Hepatocyte (in vitro differentiated cells): Measurements from ENCODE around the gene CMKLR1.

ENCODE experiments used
- EZH2 ChIP-seq: fragments of 200-600 bp; sonication (generic); IDR thresholded peaks from 2 replicates; pipeline ENCODE4 v1.6.1; 2016; ENCODE audit warnings: antibody characterized with exemption, mild to moderate bottlenecking, borderline replicate concordance
- EZH2phosphoT487 ChIP-seq: fragments of 200-600 bp; sonication (generic); IDR thresholded peaks from one replicate; pipeline ENCODE4 v1.6.1; 2018; ENCODE audit warnings: antibody characterized with exemption, mild to moderate bottlenecking, low read depth, moderate library complexity; ENCODE audit not compliant: unreplicated experiment, severe bottlenecking
- TF ChIP-seq, protein P1 (sequence below): fragments of 200-600 bp; sonication (generic); IDR thresholded peaks from 2 replicates; pipeline ENCODE4 v1.5.1; 2016; ENCODE audit warnings: antibody characterized with exemption, mild to moderate bottlenecking; ENCODE audit not compliant: poor library complexity

DNA sequence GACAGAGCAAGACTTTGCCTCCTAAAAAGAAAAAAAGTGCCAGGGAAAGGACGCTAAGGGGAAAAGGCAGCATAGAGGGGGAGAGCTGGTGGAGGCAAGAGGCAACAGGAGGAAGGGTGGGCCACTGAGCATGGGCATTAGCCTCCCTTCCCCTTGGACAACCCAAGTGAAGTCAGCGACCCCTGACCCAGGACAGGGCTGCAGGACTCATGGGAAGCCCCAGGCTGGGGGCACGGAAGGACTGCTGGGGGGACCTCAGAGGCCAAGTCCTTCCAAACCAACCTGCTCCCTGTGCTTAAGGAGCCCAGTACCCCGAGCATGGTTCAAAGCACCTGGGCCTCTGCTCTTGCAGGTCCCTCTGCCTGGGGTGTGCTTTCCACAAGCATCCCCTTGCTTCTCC, 27.5 kb downstream of the CMKLR1 start:
- TF ChIP-seq, protein P1, sequence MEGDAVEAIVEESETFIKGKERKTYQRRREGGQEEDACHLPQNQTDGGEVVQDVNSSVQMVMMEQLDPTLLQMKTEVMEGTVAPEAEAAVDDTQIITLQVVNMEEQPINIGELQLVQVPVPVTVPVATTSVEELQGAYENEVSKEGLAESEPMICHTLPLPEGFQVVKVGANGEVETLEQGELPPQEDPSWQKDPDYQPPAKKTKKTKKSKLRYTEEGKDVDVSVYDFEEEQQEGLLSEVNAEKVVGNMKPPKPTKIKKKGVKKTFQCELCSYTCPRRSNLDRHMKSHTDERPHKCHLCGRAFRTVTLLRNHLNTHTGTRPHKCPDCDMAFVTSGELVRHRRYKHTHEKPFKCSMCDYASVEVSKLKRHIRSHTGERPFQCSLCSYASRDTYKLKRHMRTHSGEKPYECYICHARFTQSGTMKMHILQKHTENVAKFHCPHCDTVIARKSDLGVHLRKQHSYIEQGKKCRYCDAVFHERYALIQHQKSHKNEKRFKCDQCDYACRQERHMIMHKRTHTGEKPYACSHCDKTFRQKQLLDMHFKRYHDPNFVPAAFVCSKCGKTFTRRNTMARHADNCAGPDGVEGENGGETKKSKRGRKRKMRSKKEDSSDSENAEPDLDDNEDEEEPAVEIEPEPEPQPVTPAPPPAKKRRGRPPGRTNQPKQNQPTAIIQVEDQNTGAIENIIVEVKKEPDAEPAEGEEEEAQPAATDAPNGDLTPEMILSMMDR = no peak
- no peak for TF ChIP-seq EZH2phosphoT487
- TF ChIP-seq EZH2 = no peak
